GM21619 (cell line): Measurements from ENCODE around the gene ATAD1.
"Not testable (repeated sequence)": the region's sequence is repeated elsewhere in the genome, so short reads cannot be mapped to it uniquely, and the experiment has no call there.

ENCODE experiments used
- ATAC-seq: cut with Tn5 transposase; IDR thresholded peaks from one replicate; pipeline ENCODE4 v1.9.1; 2021; ENCODE audit not compliant: unreplicated experiment

ATAD1 gene, protein sequence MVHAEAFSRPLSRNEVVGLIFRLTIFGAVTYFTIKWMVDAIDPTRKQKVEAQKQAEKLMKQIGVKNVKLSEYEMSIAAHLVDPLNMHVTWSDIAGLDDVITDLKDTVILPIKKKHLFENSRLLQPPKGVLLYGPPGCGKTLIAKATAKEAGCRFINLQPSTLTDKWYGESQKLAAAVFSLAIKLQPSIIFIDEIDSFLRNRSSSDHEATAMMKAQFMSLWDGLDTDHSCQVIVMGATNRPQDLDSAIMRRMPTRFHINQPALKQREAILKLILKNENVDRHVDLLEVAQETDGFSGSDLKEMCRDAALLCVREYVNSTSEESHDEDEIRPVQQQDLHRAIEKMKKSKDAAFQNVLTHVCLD

DNA sequence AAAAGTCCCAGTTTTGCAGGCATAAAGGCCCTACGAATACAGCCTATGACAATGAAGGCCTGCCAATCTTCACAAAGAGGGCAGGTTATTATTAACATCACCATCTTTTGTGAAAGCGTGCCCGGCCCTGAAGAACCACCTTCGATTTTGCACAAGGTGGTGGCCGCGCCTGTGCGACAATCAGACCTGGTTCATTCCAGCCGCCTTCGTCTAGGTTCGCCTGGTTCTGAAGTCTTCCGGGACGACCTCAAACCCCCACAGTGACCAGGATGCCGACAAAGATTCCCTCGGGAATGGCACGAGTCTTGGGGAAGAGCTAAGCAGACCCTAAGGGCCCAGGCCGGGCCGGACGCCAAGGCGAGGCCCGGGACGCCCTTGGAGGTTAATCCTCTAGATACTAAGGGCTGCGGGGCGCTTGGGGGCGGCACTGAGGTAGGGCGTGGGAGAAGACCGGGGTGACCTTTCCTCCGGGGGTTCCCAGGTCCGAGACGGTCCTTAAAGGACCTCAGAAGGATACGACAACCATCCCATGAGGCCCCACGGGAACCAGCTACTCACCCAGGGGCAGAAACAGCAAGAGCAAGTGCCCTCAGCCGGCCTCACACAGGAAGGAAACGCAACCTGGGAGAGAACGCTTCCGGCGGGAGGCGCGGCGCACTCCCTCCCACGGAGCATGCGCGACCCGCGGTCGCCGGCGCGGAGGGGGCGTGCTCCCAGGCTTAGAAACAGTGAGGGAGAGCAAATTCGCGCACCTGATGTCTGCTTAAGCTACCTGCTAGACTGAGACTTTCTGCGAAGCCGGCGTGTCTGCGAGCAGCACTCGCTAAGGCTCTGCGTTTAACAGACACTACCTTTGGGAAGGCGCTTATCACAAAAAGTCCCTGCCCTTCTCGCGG is at the start of gene ATAD1:
Gene ATAD1, minus strand, starts transcription at position 618 of the 896 bp plus-strand sequence. CDS start 3,627 bp downstream, outside the sequence.
- ATAC-seq = peak; percentile 70

DNA sequence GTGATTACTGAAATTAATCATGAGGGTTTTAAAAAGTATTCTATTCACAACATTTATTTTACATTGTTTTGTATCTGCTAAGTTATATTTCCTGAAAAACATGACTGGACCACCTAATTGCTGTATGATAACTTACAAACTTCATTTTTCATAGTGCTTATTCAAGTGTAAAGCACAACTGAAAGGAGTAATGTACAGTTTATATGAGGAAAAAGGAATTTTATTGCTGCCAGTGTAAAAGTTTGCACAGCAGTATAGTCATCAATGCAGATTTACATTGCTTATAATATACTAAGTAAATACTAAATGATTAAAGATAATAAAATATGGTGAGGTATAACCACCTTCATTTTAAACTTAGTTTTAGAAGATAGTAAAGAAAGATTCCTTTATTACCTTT is 49.4 kb upstream of the ATAD1 start:
- ATAC-seq = no peak

DNA sequence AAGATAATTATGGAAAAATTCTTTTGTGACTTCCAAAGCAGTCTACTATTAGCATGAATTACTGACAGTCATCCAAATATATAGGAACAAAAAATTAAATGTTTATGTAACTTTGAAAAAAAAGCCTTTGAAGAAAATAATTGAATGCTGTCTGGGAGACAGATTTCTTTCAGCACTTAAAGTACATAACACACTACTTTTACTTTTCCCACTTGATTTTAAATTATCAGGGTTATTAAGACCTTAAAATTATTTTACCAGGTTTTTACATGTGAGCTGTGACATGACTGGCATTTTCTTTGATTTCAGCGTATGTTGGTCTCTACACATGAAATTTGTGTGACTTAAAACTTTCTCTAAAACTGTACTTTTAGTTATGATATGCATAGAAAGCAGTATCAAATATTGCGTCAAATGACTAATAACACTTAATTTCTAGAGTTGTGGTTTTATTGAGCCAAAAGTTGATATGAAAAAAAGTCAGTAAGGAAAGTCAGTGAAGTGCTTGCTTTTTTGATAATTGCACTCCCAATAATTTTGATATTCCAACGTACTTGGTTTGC is 48.5 kb upstream of the ATAD1 start:
- no peak for ATAC-seq

DNA sequence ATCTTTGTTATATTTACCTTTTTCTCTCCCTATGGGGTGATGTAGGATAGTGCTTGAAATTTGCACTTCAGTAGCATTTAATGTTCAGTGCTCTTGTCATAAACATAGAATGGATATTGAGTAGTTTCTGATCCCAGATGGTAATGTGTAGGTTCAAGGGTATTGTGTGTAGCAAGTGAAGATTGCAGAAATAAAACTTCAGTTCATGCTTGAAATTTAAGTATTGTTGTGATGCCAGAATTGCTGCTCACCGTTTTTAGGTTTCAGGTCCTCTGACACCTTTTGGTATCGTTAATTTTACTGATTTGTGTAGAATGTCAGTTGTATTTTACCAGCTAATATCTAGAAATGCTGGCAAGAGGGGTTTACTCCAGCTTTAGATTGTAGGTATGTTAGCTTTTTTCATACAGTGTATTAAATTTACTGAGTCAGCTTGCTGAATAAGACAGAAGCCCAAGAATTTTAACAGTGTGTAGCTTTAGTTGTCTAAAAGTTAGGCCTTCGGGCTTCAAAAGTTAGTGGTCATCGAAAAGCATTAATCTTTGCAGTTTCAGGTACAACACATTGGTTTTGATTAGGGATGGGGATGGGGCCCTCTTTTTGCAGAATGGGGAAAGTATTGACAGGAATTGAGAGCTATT is 47.3 kb upstream of the ATAD1 start:
- ATAC-seq = no peak

DNA sequence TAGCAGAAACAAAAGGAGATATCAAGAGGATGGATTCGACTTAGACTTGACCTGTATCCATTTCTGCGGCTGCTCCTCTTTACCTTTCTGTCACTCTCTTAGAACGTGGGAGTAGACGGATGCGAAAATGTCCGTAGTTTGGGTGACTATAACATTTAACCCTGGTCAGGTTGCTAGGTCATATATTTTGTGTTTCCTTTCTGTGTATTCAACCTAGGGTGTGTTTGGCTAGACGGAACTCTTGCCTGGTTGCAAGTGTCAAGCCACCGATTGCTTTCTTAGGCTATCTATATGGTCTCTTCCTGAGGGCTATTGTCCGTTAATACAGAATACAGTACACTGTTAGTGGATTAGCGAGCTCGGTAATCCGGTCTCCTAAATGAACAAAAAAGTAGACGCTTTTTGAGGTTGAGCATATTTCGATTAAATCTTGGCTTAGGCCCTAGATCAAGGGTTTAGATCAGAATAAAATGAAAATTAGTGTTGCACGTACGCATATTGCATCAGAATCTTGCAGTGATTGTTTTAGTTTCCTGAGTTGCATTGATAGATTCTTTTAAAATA is 46.6 kb upstream of the ATAD1 start:
- no peak for ATAC-seq

DNA sequence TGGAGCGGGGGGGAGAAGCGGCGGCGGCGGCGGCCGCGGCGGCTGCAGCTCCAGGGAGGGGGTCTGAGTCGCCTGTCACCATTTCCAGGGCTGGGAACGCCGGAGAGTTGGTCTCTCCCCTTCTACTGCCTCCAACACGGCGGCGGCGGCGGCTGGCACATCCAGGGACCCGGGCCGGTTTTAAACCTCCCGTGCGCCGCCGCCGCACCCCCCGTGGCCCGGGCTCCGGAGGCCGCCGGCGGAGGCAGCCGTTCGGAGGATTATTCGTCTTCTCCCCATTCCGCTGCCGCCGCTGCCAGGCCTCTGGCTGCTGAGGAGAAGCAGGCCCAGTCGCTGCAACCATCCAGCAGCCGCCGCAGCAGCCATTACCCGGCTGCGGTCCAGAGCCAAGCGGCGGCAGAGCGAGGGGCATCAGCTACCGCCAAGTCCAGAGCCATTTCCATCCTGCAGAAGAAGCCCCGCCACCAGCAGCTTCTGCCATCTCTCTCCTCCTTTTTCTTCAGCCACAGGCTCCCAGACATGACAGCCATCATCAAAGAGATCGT is 46.0 kb upstream of the ATAD1 start:
- ATAC-seq = not testable (repeated sequence)

DNA sequence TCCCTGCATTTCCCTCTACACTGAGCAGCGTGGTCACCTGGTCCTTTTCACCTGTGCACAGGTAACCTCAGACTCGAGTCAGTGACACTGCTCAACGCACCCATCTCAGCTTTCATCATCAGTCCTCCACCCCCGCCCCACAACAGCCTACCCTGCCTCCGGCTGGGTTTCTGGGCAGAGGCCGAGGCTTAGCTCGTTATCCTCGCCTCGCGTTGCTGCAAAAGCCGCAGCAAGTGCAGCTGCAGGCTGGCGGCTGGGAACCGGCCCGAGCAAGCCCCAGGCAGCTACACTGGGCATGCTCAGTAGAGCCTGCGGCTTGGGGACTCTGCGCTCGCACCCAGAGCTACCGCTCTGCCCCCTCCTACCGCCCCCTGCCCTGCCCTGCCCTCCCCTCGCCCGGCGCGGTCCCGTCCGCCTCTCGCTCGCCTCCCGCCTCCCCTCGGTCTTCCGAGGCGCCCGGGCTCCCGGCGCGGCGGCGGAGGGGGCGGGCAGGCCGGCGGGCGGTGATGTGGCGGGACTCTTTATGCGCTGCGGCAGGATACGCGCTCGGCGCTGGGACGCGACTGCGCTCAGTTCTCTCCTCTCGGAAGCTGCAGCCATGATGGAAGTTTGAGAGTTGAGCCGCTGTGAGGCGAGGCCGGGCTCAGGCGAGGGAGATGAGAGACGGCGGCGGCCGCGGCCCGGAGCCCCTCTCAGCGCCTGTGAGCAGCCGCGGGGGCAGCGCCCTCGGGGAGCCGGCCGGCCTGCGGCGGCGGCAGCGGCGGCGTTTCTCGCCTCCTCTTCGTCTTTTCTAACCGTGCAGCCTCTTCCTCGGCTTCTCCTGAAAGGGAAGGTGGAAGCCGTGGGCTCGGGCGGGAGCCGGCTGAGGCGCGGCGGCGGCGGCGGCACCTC is 45.3 kb upstream of the ATAD1 start, which contains the start of the genes KLLN and PTEN:
Gene KLLN, minus strand, starts transcription at position 481 of the 891 bp plus-strand sequence. CDS start 1,046 bp downstream, outside the sequence.
Gene PTEN, plus strand, starts transcription at position 573 of the 891 bp plus-strand sequence. CDS start 845 bp downstream, outside the sequence.
- ATAC-seq = peak; percentile 35

DNA sequence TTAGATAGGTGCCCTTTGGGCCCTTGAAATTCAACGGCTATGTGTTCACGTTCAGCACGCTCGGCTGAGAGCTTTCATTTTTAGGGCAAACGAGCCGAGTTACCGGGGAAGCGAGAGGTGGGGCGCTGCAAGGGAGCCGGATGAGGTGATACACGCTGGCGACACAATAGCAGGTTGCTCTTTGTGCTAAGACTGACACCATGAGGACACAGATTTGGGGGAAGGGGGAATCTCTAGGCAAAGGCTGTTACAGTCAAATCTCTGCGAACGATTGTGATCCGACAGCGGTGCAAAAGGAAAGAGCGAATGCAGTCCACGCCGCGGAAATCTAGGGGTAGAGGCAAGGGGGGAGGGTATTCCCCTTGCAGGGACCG is 44.6 kb upstream of the ATAD1 start:
- ATAC-seq = peak; percentile 11

DNA sequence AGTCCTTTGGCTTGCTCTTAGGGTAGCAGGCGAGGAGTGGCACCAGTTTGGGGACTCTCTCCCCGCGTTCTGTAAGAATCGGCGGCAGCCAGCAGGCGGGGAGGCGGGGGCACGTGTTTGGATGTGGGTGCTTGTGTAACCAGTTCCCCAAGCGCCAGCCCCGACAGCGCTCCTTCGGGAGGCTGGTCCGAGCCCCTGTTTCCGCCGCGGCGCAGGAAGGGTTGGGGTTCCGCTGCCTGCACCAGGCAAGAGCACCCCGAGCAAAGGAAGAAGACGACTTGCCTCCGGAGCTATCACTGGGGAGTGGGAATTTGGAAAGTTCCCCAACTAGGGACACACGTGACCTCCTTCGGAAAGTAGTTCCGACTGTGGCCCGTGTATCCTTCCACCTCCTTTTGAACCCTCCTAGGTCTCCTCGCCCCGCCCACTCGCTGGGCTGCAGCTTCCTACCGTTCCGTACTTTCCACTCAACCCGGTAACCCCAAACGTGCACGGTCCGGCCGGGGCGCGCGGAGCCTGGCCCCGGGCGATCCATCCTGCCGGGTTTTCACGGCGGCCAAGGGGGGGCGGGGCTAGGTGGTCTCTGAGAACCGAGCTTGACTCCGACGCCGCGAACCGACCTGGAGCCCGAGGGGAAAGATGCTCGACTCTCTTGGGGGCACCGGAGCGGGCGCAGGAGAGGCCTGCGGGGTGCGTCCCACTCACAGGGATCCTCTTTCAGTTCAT is 44.1 kb upstream of the ATAD1 start:
- peak; percentile 45 for ATAC-seq

DNA sequence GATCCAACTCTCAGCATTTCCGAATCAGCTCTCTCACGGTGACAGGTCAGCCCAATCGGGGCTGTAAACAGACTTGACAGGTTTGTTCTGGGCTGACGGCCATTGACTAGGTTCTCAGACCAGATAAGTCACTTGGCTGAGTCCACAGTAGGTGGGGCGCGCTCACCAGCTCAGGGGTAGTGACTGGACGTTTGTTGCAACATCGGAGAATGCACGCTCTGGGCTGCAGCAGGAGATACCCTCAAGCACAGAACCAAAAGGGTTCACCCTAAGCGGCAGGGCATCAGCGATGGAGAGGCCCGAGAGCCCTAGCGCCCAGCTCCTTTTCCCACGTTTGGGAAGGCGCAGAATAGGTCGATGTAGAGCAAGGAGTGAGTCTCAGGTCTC is 43.5 kb upstream of the ATAD1 start:
- peak; percentile 18 for ATAC-seq

DNA sequence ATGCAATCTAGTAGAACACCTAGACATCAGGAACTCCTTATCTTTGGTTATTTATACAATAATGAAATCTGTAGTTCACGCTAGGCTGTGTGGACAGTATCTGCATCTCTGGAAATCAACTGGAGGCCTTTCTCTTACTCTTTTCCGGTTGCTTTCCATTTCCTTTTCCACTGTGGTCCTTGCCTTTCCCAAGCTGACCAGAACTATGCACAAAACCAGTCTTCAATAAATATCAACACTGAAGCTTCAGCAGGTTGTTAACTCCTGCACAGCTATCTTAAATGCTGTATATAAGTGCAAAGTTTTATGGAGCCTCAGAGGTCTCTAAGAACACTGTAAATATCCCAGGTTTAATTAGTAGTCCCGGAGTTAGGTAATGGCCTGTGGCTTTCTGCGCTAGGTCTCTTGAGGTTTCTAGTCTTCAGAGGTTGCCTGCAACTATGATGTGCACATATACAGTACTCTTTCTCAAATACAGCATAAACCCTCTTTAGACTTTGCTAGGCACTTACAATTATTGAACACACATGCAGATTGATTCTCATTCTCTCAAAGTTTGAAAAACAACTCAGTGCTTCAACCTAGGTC is 42.9 kb upstream of the ATAD1 start:
- ATAC-seq = no peak

DNA sequence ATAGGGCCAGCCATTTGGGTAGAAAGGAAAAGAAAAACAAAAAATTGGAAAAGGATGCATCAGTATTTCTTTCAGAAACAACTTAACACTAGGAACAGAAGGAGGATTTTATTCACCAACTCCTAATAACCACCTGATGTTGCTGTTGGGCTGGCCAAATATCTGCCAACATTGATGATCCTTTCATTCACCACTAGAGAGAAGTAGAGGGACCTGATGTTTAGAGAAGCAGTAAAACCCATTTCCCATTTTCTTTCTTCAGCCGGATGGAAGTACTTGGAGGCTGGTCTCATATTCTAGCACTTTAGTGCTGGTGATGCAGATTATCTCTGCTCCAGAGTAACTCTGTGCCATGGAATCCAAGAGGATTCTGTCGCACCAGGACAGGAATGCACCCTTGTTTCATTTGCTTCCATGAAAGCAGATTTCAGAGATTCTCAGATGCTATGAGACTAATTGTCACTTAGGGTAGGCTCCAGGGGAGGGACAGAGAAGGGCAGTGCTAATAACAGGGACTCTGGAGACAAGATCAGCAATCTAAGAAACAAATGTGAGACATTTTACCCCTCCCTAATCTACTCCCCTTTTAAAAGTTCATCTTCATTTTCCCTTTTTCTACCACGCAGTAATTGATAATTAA is 42.2 kb upstream of the ATAD1 start:
- no peak for ATAC-seq

DNA sequence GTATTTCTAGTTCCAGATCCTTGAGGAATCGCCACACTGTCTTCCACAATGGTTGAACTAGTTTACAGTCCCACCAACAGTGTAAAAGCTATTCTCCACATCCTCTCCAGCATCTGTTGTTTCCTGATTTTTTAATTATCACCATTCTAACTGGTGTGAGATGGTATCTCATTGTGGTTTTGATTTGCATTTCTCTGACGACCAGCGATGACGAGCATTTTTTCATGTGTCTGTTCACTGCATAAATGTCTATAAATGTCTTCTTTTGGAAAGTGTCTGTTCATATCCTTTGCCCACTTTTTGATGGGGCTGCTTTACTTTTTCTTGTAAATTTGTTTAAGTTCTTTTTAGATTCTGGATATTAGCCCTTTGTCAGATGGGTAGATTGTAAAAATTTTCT is 37.6 kb upstream of the ATAD1 start:
- not testable (repeated sequence) for ATAC-seq

DNA sequence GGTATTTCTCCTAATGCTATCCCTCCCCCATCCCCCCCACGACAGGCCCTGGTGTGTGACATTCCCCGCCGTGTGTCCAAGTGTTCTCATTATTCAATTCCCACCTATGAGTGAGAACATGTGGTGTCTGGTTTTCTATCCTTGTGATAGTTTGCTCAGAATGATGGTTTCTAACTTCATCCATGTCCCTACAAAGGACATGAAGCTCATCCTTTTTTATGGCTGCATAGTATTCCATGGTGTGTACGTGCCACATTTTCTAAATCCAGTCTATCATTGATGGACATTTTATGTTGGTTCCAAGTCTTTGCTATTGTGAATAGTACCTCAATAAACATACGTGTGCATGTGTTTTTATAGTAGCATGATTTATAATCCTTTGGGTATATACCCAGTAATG is 37.2 kb upstream of the ATAD1 start:
- ATAC-seq = not testable (repeated sequence)

DNA sequence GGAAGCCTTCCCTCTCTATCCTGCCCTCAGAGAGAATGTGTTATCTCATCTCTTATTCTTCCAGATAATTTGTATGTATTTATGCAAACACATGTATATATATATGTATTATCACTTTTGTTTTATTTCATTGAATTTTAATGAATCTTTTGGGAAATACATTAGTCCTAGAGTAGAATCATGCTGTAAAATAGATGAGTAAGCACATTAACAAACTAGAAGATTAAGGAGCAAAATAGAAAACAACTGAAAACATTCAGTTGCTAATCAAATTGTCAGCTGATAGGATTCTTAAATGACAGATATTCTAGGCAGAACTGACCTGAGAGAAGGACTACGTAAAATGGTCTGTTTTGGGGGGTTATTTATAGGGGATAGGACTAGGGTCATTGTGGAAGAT is 34.1 kb upstream of the ATAD1 start:
- ATAC-seq = no peak

DNA sequence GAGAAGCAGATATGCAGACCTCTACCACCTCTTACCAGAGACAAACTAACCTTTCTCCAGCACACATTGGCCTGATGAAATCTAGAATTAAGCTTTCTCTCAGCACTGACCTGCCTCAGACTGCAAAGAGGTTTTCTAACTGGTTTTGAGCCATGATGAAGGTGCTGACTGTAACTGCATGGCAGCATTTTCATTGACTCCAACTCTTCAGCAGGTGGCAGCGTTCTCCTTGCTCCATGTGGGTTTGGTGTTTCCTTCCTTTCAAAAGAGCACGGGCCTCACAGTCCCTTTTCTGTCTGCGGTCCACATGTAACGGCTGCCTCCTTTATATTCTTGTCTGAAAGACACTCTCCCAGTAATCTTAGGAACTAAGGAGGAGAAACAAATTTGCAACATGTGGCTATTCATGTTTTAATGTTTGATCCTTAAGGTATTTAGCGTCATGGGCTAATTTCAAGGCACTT is 32.7 kb upstream of the ATAD1 start:
- ATAC-seq = peak; percentile 61

DNA sequence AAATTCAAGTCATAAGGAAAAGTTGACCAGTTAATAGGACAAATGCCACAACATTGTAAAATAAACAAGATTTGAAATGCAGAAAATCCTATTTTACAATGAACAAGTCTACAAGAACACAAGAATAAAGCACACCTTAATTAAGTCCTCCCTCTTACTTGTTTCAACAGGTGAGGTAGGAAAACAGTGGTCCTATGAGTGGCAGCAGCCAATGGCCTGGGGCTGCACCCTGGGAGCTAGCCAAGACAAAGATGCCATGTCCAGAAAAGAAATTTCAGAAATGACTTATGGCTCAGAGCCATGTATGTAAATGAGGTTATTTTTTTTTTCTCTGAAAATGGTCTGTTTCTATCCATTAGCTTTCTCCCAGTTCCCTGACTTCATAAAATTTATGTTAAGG is 31.0 kb upstream of the ATAD1 start:
- ATAC-seq = no peak

DNA sequence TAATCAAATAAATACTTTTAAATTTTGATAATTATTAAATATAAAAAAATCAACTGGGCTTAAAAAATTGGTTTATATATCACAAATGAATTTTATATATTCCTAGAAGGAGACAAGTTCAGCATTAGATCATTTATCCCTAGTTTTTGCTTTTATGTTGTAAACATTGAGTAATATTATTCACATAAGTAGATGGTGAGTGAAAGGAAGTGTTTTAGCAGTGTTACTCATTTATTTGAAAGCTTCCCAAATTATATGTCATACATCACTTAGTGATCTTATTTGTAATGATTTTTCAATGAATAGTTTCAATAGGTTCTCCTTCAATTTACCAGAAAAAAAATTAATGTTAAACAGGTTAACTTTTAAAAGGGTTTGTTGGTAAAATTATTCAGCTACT is 29.5 kb upstream of the ATAD1 start:
- ATAC-seq = no peak
